GM18498 (cell line): ENCODE data around the gene VIM.

Experiments
- ATAC-seq: cut with Tn5 transposase; IDR thresholded peaks from one replicate; pipeline ENCODE4 v1.9.1; 2021; ENCODE audit warnings: mild to moderate bottlenecking, moderate library complexity; ENCODE audit not compliant: unreplicated experiment

Gene VIM

GRCh38 chr10:17228091-17229015 is at the start of gene VIM:
VIM (plus strand) TSS chr10:17228241; CDS start chr10:17229423, 1,182 bp downstream.
- ATAC-seq: peak; percentile 37

- no peak for ATAC-seq
These were observed 49.0 kb upstream of the VIM start for GRCh38 chr10:17179002-17179401.

- ATAC-seq: no peak
These were observed 46.9 kb upstream of the VIM start for GRCh38 chr10:17181110-17181509.

GRCh38 chr10:17181751-17182150 is 46.3 kb upstream of the VIM start:
- ATAC-seq: no peak

GRCh38 chr10:17183110-17183509 is 44.9 kb upstream of the VIM start:
- ATAC-seq: no peak

- ATAC-seq: no peak
These were observed 42.2 kb upstream of the VIM start for GRCh38 chr10:17185873-17186272.

GRCh38 chr10:17188644-17189172 is 39.3 kb upstream of the VIM start:
- ATAC-seq: no peak

GRCh38 chr10:17190602-17191001 is 37.4 kb upstream of the VIM start:
- no peak for ATAC-seq

GRCh38 chr10:17195083-17195482 is 33.0 kb upstream of the VIM start:
- no peak for ATAC-seq

- ATAC-seq: no peak
These were observed 32.0 kb upstream of the VIM start for GRCh38 chr10:17196045-17196444.

GRCh38 chr10:17196573-17196972 is 31.5 kb upstream of the VIM start:
- ATAC-seq: no peak

- ATAC-seq: no peak
These were observed 28.7 kb upstream of the VIM start for GRCh38 chr10:17199351-17199804.

GRCh38 chr10:17200001-17200911 is 27.8 kb upstream of the VIM start:
- ATAC-seq: no peak

GRCh38 chr10:17200912-17201793 is 26.9 kb upstream of the VIM start, which contains the start of gene TRDMT1:
TRDMT1 (minus strand) TSS chr10:17201672; CDS start chr10:17201634, 38 bp downstream.
- peak; percentile 97 for ATAC-seq

- no peak for ATAC-seq
These were observed 26.3 kb upstream of the VIM start for GRCh38 chr10:17201794-17202116.

GRCh38 chr10:17202506-17202905 is 25.5 kb upstream of the VIM start:
- no peak for ATAC-seq

- no peak for ATAC-seq
These were observed 25.0 kb upstream of the VIM start for GRCh38 chr10:17202999-17203398.

GRCh38 chr10:17203416-17203815 is 24.6 kb upstream of the VIM start:
- ATAC-seq: no peak

GRCh38 chr10:17206210-17206709 is 21.8 kb upstream of the VIM start:
- ATAC-seq: peak; percentile 53

- no peak for ATAC-seq
These were observed 19.6 kb upstream of the VIM start for GRCh38 chr10:17208476-17208875.
